ENCODE data around the gene MCAT. TPM values are rescaled to one million over a fixed set of nuclear protein-coding genes. Genes with fewer than 3 reads are reported as not detected.
A peak's percentile ranks its signal among the peaks of the same experiment; 100 is the strongest.
"Not testable (repeated sequence)": the region's sequence is repeated elsewhere in the genome, so short reads cannot be mapped to it uniquely, and the experiment has no call there.

Gene MCAT
- total RNA-seq, 1 experiment from 2014 or later: 18.0 TPM

- DNase-seq (ENCODE audit: low spot score): peak; percentile 36
Observed at GRCh38 chr22:43127166-43127908, 15.9 kb downstream of the MCAT start.

GRCh38 chr22:43126501-43127165, 16.6 kb downstream of the MCAT start:
- peak; percentile 82 for DNase-seq (ENCODE audit: low spot score)

GRCh38 chr22:43118953-43119458, 24.2 kb downstream of the MCAT start:
- no peak for DNase-seq (ENCODE audit: low spot score)

GRCh38 chr22:43118024-43118849, 25.0 kb downstream of the MCAT start:
- no peak for DNase-seq (ENCODE audit: low spot score)

- no peak for DNase-seq (ENCODE audit: low spot score)
Observed at GRCh38 chr22:43116932-43117331, 26.3 kb downstream of the MCAT start.

DNA sequence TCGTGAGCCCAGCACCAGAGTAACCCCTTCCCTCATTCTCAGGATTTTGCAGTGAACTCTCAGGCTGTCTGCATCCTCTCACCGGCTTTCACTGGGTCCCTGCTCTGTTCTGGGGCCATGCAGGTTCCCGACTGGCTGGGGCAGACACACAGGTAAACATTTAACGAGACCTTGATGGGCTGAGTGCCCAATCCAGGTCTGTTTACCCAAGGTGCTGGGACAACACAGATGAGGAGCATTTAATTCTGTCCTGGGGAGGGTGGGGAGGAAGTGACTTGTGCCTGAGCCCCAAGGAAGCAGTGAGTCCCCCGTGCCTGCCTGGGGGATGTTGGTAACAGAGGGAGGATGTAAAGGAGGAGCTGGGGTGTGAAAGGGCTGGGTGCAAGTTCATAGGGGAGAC, 28.2 kb downstream of the MCAT start:
- no peak for DNase-seq (ENCODE audit: low spot score)

DNA sequence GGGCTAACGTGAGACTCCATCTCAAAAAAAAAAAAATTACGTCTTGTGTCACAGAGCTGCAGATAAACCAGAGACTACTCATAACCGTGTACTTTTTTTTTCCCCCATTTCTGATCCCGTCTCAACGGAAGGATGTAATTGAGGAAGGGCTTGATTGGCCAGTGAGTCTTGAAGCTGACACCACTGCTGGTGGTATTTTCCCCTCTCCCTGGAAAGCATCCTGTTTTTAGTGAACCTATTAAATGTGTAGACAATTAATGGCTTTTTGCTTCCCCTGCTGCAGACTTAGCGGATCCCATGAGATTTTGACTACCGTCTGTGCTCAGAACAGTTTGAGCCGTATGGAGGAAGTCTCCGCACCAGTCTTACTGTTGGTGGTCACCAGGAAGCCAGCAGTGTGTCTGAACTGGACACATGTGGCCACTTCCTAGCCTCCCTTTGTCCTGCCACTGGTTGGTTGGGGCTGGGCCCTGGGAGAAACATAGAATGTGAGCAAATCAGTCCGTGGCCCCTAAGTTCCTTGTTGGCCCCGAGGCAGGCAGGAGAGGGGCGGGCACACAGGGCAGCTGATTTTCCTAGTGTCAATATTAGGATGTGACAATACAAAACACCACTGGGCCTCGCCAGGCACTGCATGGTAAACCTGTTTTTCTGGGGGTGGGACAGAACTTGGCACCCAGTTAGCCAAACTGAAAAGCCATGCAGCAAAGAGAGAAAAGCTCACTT, 29.5 kb downstream of the MCAT start:
- no peak for DNase-seq (ENCODE audit: low spot score)

DNA sequence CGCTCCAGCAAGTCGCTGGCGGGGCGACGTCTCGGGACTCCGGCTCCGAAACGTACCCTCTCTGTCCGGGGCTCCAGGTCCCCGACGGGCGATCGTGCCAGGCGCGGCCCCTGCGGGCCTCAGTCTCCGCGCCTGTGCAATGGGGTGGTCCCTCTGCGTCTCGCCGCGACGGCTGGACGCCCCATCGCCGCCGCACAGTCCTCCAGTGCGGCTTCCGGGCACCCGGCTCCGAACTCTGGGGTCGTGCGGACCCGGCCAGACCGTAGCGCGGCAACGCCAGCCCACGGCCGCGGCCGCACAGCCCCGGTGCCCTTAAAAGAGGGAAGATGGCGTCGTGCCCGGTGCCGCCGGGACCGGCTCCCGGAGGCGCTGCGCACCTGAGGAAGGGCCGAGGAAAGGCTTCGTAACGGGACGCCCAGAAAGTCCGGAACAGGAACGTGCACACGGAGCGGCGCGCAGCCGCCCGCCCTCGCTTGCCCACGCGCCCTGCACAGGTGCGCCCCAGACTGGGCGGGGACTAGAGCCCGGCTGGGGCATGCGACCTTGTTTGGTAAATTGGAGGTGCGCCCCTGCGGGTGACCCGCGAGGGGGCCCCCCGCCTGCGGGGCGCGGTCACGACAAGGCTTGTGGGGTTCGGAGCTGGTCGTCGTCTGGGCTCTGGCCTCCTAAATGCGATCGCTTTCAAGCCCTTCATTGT, 32.1 kb downstream of the MCAT start:
- no peak for DNase-seq (ENCODE audit: low spot score)

GRCh38 chr22:43110444-43110926, 32.7 kb downstream of the MCAT start, which contains the start of gene BIK:
BIK (plus strand) TSS chr22:43110750; CDS start chr22:43124023, 13,273 bp downstream.
- no peak for DNase-seq (ENCODE audit: low spot score)

DNA sequence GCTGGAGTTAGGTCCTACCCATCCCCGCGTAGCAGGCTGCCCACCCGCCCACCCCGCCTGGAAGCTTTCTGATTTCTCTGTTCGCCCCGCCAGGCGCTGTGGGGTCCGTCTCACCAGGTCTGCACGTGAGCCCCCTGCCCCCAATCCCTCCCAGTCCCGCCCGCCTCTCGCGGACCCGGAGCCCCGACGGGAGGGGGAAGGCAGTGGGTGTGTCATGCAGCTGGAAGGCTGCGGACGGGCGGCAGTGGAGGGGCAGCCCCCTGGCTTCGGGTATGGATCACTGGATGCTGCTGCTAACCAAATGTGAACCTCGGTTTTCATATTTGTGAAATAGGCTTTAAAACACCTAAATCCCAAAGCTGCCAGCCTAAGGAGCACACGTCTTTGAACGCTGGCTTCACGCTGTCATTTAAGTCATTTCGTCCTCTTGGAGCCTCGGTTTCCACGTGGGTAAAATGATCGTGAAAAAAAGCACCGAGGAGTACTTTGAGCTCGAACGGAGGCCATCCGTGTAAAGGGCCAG, 33.2 kb downstream of the MCAT start:
- DNase-seq (ENCODE audit: low spot score): no peak

GRCh38 chr22:43109511-43109910, 33.7 kb downstream of the MCAT start:
- no peak for DNase-seq (ENCODE audit: low spot score)

GRCh38 chr22:43106302-43106701, 36.9 kb downstream of the MCAT start:
- no peak for DNase-seq (ENCODE audit: low spot score)

DNA sequence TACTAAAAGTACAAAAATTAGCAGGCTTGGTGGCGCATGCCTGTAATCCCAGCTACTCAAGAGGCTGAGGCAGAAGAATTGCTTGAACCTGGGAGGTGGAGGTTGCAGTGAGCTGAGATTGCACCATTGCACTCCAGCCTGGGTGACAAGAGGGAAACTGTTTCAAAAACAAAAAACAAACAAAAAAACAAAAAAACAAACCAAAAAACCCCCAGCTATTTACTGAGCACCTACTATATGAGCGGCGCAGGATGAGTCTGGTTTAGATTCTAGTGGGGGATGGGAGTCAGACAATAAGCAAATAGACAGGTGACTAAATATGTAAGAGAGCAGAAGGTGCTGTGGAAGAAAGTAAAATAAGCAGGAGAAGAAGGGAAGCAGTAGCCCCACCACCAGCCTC, 38.2 kb downstream of the MCAT start:
- DNase-seq (ENCODE audit: low spot score): not testable (repeated sequence)

GRCh38 chr22:43104056-43104625, 39.1 kb downstream of the MCAT start:
- DNase-seq (ENCODE audit: low spot score): not testable (repeated sequence)

- DNase-seq (ENCODE audit: low spot score): no peak
Observed at GRCh38 chr22:43101306-43101705, 41.9 kb downstream of the MCAT start.

DNA sequence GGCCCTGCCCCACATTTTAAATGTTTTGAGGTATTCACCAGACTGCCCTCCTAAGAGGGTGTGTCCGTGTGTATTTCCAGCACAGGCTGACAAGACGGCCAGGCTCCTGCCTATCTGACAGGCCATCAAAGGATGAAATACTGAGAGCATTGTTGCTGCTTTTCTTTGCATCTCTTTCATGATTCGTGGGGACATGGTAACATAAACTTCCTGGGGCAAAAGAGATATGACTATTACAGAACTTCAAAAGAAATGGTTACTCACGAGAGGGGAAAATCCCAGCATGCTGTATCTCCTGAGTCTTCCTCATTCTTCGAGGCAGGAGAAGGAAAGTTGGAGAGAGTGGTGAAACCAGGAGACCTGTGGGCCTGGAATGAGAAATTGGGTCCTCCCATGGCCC, 43.0 kb downstream of the MCAT start:
- peak; percentile 41 for DNase-seq (ENCODE audit: low spot score)

- DNase-seq (ENCODE audit: low spot score): no peak
Observed at GRCh38 chr22:43099095-43099494, 44.1 kb downstream of the MCAT start.

- no peak for DNase-seq (ENCODE audit: low spot score)
Observed at GRCh38 chr22:43098356-43098755, 44.8 kb downstream of the MCAT start.

DNA sequence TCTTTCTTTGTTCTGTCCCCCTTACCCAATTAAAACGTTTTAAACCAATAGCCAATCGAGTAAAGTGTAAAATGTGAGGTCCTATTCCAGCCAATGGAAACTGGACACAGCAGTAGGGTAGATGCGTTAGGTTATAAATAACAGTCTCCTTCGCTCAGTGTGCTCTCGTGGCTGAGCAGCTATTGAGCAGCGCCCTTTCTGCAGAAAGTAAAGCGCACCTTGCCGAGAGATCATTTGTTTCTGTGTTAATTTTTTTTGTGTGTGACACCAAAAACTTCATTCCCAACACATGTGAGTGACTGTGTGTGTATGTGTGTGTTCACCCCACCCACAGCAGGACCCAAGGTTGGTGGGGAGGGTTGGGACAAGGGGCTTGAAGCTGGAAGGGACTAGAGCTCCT, 46.8 kb downstream of the MCAT start:
- no peak for DNase-seq (ENCODE audit: low spot score)

GRCh38 chr22:43094551-43094950, 48.6 kb downstream of the MCAT start:
- DNase-seq (ENCODE audit: low spot score): no peak
